Stimulated activated CD8-positive, alpha-beta memory T cell treated with anti-CD3 and anti-CD28 coated beads, Interleukin-12 subunit alpha, Interleukin-12 subunit beta, amount 100 ng/mL, for 24 hours (primary cell): ENCODE data around the gene RNU6-8.

Experiments
- DNase-seq: peaks from one replicate; pipeline ENCODE4 v3.0.0-alpha.2; 2020; ENCODE audit errors: extremely low read depth

RNU6-8 gene

DNA sequence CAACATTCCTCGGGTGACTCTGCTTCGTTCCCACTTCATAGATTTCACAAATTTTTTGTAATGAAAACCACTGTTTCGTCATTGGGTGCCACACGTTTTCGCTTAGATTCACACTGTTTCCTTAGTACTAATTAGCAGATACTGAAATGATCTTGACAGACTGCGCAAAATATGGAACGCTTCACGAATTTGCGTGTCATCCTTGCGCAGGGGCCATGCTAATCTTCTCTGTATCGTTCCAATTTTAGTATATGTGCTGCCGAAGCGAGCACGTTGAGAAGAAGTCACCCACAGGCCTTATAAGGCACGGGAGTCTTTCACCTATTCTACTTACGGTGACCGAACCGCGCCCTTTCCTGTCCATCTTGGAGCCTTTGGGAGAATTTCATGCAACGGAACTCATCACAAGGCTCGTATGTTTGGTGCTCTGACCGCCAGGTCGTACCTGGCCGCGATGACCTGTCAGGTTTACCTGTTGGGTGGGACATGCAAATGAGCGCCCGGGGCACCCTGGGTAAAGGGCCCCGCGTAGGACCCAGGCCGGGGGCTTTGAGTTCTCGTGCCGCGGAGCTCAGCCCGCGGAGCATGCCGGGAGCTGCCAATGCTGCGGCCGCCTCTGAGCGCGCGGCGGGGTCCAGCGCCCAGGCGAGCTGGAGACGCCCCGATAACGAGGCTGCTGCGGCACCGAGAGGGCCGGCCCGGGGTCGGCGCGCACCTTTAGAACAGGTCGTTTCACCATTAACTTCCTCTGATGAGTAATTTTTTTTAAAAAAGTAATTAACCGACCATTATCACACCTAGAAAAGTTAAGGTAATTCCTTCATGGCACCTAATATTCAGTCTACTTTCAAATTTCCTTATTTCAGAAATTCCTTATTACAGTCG, at the start of gene RNU6-8:
TSS of gene RNU6-8 (minus strand) at position 272 of the 885 bp plus-strand sequence.
- peak; percentile 63 for DNase-seq

DNA sequence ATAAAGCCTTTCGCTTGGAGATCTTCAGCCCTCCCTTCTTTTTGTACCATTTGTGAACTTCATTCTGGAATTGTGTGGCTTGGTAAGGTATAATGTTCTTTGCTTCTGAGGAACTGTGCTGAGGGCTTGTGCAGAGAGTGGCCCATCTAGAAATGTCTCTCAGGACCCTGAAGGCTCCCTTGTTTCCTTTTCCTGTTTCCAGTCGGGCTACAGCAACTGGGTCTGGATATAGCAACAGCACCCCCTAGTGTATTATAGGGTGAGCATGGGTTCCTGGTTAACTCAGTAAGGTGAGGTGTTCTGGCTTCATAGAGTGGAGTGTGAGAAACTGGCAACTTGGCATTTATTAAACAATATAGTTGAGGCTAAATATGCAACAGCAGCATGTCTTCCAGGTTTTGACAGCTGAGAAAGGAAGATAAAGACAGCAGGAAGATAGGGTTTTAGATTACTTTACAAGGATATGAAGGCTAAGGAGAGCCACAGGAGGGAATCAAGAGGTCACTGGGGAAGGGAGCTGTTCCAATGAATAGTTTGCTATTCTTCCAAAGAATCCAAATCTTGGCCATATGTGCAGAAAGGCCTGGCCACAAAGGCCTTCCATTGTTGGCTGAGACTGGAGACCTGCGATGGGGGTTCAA, 49.1 kb upstream of the RNU6-8 start:
- no peak for DNase-seq

DNA sequence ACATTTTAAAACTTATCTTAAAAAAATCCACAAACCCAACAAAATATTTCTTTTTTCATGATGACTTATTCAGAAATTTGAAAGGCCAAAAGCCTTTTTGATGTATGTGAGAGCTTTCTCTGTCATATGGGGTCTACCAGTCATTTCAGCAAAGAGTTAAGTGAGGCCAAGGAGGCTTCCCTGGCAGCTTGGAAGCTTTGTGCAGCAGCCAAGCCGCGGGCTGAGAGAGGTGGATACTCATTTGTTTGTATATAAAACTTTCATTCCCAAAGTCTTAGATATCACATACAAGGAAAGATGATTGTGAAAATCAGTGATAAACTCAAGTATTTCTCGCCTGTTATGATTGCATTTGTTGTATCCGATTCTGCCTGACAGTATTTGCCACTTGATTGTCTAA, 48.5 kb upstream of the RNU6-8 start:
- DNase-seq: no peak

DNA sequence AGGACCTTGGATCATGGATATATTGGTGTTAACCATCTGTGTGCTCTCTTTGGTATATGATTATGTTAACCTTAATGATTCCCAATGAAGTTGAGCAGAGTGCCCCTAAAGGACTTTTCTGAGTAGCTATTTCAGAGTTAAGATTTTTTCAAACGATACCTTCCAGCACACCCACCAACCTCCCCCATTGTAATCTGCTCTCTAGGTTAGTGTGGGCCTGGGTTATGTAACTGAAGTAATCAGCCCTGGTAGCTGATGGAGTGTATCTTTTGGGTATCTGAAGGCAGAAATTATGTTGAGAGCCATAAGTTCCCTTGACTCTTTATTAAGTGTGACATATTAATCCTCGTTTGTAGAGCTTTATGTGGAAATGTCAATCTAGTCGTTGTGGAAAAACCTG, 47.6 kb upstream of the RNU6-8 start:
- DNase-seq: no peak

DNA sequence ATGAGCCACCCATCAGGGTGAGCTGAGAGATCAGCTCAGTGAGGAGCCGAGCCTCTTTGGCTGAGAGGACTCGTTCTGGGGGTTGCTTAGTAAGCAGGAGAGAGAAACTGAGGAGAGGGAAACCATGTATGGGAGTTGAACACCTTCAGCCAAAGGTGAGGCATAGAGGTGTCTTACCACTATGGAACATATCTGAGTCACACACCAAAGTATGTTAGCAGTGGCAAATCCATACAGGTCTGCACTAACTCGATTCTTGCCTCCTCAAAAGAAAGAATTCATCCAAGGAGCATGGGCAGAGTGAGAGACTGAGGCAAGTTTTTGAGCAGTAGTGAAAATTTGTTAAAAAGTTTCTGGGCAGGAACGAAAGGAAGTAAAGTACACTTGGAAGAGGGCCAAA, 46.7 kb upstream of the RNU6-8 start:
- no peak for DNase-seq

DNA sequence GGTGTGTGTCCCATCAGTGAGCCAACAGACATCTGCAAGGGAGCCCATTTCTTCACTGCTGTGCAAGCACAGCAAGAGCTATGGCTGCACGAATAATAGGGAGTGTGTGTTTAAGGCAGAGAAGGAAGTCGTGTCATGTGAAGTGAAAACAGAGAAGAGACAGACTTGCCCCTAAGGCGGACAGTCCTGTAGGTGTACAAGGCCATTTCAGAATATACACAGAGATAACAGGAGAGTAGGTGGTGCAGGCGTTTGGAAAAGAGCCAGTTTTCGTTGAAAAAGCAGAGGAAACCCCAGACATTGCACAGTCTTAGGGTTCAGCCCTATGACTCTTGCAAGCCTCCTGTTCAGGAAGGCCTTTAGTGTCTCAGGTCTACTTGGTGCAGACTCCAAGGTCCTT, 46.3 kb upstream of the RNU6-8 start:
- no peak for DNase-seq

DNA sequence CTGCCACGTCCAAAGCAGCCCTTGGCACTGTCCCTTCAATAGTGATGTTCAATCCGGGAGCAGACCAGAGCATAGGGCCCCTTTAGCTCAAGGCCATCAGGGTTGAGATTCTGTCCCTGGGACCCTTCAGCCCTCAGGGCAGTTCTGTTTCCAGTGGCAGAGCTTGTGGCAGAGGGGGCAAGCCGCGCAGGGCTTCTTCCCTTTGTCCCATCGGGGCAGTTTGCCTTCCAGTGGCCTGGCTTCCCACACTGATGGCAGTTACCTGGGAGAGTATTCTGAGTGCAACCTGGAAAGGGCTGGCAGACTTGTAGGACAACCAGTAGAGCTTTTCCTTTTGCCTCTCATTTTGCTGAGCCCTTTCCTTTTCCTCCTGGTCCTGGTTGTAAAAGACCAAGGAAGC, 43.7 kb upstream of the RNU6-8 start:
- DNase-seq: no peak

- no peak for DNase-seq
Observed at GRCh38 chr14:32244404-32244803, 41.3 kb upstream of the RNU6-8 start.

DNA sequence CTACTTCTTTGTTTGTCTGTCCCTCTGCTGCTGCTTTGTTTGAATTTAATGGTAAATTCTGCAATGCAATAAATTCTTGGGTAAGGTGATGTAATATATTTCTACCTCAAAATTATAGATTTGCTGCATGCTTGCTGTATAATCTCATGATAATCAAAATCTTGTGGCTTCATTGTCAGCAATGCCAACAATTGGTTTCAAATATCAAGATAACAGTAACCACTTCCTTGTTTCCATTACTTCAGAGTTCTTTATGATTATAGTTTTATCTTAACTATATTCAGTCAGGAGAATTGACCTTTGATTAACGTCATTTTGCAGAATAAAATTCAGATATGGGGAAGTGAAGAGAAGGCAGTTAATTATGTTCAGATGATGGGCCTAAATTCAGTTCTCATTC, 30.2 kb upstream of the RNU6-8 start:
- no peak for DNase-seq

DNA sequence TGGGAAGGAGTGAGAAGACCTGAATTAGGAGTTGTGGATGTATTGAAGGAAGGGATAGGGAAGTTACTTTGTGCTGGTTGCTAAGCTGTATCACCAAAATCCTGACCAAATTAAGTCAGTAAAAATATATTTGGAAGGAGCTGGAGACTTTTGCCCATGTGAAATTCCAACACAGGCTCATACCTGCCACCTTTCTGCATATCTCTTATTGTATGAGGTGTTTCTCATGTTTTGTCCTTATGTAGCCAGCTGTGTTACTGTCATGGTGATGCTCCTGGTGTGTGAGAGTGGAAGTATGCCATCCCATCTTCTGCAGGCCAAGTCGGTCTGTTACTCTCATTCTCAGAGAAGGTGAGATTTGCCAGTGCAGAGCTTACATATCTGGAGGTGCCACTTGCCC, 29.4 kb upstream of the RNU6-8 start:
- no peak for DNase-seq

- no peak for DNase-seq
Observed at GRCh38 chr14:32230695-32231280, 27.7 kb upstream of the RNU6-8 start.

- no peak for DNase-seq
Observed at GRCh38 chr14:32230181-32230580, 27.1 kb upstream of the RNU6-8 start.

DNA sequence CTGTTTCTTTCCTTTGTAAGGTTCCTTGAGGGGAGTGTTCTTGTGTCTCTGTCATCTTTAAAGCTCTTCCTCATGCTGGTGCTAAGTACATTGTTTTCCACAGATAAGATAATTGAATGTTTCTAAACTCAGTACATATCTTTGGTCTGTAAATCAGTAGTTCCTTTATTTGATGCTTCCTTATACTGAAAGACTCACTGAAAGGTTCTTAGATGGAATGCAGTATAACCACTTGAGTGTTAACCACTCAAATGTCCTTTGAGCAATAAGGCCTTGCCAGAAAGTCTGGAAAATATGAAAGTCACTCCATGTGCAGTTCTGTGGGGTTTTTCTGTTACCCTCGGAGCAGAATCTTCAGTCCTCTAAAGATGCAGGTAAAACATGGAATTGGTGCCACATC, 23.0 kb upstream of the RNU6-8 start:
- no peak for DNase-seq

DNA sequence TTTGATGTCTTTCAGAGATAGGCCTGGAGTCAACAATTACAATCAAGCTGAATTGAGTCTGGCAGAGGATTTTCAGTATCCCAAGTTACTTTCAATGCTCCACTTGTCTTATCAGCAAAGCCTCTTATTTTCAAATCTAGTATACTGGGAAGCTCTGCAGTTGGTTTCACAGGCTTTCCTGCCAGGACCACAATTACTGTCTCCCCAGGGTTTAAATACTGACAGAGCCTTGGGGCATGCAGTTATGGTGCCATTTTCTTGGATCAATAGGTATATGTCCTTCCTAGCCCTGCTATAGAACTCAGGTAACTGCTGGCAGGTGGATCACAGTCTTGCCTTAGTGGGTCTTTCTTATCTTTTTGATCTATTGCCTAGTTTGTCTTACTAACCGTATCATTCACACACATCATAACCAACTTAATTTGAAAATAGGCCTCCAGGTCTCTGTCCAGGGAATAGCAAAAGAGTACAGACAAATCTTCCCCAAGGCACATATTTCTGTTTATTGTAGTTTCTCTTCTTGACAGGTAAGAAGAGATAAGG, 22.4 kb upstream of the RNU6-8 start:
- no peak for DNase-seq

DNA sequence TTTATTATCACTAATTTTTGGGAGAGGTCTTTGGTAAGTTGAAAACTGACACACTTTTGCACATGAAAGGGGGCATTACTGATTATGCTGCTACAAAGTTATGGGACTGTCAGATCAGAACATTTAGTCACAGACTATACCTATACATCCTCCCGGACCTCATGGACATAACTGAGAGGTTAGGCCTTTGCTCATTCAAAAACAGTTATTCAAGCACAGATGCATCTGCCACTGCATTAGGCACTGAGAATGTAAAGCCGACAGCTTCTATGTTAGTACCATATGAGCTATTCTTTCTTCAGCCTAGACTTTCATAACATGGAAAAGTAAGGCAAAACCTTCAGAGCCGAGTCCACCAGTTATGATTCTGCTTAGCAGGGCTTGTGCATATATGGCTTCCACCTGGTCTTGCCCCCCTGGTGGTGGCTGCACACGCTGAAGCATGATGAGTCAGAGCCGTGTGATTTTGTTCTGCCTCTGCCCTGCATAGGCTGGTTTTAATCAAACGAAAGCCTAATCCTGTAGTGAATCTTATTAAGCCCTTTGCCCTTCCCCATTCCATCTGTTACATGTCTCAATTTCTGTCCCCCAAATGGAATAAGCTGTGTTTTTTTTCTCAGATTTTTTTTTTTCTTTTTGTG, 21.8 kb upstream of the RNU6-8 start:
- DNase-seq: no peak

DNA sequence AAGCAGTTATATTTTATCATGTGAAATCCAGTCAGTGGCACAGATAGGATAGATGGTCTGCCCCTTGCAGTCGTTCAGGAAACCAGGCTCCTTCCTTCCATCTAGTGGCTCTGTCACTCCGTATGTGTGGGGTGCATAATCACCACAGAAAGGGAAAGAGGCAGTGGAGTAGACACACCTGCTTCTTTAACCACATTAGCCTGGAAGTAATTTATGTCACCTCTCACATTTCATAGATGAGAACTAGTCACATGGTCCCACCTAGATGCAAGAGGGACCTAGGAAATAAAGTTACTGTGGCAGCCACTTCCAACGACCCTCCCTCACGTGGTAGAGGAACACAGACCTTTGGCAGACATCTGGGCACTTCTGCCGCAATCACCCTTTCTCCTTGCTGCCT, 14.2 kb upstream of the RNU6-8 start:
- DNase-seq: no peak

GRCh38 chr14:32212833-32213232, 9.8 kb upstream of the RNU6-8 start:
- DNase-seq: no peak

DNA sequence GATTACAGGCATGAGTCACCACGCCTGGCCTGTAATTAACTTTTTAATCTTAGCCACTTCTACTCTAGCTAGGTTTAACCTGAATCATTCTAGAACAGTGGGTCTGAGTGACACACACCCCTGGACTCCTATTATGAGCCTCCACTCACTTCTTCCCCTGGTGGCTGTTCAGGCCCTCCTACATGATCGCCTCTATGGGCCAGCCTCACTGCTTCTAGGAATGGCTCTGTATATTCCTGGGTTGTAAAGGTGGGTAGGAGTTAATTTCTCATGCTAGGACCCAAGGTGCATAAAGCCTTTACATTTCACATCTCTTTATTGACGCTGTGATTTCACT, 8.0 kb upstream of the RNU6-8 start:
- DNase-seq: no peak

GRCh38 chr14:32209471-32209870, 6.4 kb upstream of the RNU6-8 start:
- DNase-seq: no peak

DNA sequence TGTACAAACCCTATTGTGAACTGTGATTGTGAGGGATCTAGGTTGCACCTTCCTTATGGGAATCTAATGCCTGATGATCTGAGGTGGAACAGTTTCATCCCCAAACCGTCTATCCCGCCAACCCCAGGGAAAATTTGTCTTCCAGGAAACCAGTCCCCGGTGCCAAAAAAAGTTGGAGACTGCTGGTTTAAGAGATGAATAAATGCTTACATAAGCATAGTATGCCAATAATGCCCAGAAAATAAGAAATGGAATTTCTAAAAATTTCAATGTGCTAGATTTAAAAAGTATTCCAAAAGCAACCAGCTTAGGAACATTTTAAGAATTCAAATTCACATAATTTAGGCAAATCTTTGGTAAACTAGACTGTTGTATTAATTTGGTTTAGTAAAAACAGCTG, 5.4 kb upstream of the RNU6-8 start:
- DNase-seq: no peak

DNA sequence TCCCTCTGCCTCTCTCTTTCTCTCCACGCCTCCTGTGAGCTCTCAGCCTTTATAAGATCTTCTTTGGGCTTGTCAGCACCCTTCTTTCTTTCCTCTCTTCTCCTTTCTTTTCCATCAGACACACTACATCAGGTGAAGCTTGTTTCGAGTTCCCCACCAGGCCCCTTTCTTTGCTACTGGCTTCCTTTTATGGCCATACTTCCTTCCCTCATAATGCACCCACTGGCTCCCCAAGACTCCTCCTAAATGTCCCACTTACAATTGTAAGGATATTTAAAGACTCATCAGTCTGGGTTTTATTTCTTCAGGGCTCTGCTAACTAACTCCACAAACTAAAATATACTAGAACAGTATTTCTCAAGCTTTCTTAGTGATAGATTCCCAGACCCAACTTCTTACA, 3.5 kb upstream of the RNU6-8 start:
- no peak for DNase-seq

GRCh38 chr14:32205984-32206383, 2.9 kb upstream of the RNU6-8 start:
- DNase-seq: no peak
